Fibroblast of the aortic adventitia (primary cell): ENCODE measurements around the gene SDC3. TPM values are rescaled to one million over a fixed set of nuclear protein-coding genes. Genes with fewer than 3 reads are reported as not detected.

Experiments
- DNase-seq: peaks from one replicate; pipeline ENCODE4 v3.0.0-alpha.2; 2010; ENCODE audit warnings: low read depth
- H3K4me3 ChIP-seq: 2 replicates; pipeline ENCODE4 v1.5.1; 2011; ENCODE audit warnings: low read depth, mild to moderate bottlenecking, control low read depth, low read length, moderate library complexity
- total RNA-seq: library from RNA; depleted of rRNA; stranded (reverse); fragments of >200 nt; gene quantifications from 2 replicates; pipeline ENCODE4 v1.2.3, GENCODE V29; 2012; ENCODE audit warnings: low replicate concordance
- TF ChIP-seq, protein P1 (sequence below): IDR thresholded peaks from 2 replicates; pipeline ENCODE4 v1.5.1; 2011; ENCODE audit warnings: mild to moderate bottlenecking, low read length, control low read depth, inconsistent platforms; ENCODE audit not compliant: insufficient read depth

Gene SDC3
- total RNA-seq, 1 donor = 47.5 TPM

DNA sequence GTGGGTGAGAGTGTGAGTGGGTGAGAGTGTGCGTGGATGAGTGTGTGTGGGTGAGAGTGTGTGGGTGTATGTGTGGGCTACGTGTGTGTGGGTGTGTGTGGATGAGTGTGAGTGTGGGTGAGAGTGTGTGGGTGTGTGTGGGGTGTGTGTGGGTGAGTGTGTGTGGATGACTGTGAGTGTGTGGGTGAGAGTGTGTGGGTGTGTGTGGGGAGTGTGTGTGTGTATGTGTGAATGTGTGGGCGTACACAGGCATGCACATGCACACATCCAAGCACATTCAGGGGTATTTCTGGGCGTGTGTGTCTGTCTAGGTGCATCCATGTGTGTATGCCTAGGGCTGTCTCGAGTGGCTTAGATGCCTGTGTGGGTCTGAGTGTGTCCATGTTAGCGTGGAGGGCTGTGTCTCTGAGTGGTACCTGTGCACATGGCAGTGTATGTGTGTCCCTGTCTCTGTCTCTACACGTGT is 14.0 kb downstream of the SDC3 start:
- no peak overlapping the region for H3K4me3 ChIP-seq
- DNase-seq = no peak
- TF ChIP-seq, protein P1, sequence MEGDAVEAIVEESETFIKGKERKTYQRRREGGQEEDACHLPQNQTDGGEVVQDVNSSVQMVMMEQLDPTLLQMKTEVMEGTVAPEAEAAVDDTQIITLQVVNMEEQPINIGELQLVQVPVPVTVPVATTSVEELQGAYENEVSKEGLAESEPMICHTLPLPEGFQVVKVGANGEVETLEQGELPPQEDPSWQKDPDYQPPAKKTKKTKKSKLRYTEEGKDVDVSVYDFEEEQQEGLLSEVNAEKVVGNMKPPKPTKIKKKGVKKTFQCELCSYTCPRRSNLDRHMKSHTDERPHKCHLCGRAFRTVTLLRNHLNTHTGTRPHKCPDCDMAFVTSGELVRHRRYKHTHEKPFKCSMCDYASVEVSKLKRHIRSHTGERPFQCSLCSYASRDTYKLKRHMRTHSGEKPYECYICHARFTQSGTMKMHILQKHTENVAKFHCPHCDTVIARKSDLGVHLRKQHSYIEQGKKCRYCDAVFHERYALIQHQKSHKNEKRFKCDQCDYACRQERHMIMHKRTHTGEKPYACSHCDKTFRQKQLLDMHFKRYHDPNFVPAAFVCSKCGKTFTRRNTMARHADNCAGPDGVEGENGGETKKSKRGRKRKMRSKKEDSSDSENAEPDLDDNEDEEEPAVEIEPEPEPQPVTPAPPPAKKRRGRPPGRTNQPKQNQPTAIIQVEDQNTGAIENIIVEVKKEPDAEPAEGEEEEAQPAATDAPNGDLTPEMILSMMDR = no peak

- no peak overlapping the region for H3K4me3 ChIP-seq
- TF ChIP-seq, protein P1 = no peak
- no peak for DNase-seq
These were observed 14.6 kb downstream of the SDC3 start for GRCh38 chr1:30893776-30894507.

DNA sequence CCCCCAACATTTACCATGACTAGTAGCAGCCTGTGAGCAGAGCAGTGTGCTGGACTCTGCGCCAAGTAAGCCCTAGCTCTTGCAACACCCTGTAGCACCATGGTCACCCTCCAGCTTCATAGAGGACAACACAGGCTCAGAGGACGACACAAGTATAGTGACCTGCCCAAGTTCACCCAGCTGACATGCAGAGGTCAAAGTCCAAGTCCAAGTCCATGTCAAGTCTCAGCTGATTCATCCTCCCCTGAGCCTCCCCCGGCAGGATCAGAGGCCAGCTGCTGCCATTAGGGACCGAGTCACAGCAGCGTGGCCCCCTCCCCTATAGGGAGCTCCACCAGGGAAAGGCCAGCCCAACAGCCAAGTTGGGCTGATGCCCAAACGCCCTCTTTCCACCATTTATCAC is 15.9 kb downstream of the SDC3 start:
- TF ChIP-seq, protein P1 = no peak
- DNase-seq = no peak
- no peak overlapping the region for H3K4me3 ChIP-seq

DNA sequence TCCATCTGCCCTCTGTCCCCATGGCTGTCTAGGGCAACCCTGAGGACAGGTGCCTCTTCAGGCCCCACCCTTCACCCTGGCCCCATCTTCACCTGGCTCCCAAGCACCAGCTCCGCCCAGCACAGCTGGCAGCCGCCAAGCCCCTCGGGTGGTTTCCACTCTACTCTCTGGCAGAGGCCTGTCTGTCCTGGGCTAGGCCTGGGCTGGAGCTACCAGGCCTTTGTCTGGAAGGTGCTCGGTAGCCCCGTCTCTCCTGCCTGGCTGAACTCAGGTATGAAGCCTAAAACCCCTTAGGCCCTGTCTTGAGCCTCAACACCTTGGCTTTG is 17.4 kb downstream of the SDC3 start:
- no peak for DNase-seq
- H3K4me3 ChIP-seq = no peak overlapping the region
- TF ChIP-seq, protein P1 = no peak

DNA sequence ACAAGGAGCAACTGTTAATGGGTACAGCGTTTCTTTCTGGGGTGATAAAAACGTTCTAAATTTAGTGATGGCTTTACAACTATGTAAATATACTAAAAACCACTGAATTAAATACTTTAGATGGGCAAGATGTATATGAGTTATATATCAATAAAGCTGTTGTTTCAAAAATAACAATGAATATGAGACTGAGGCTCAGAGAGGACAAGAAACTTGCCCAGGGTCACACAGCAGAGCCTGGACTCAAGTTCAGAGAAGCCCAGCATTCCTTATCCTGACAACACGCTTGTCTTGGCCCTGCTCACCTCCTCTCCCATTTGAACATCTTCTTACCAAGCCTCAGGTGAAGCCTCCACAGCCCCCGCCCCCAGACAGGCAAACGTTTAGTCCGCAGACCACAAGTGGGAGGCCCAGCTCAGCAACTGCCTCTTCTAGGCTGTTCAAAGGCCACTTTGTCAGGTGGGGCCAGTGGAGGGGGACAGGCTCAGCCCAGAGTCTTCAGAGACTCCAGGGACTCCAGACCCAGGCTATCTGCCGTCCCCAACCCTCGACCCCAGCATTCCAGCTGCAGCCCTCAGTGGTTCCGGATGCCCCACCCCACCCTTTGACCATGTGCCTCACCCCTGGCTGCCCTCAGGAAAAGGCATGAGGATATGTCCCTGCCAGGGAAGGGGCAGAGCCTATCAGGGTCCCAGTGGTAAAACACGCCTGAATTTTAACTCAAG is 17.9 kb downstream of the SDC3 start:
- DNase-seq = no peak
- TF ChIP-seq, protein P1 = no peak

DNA sequence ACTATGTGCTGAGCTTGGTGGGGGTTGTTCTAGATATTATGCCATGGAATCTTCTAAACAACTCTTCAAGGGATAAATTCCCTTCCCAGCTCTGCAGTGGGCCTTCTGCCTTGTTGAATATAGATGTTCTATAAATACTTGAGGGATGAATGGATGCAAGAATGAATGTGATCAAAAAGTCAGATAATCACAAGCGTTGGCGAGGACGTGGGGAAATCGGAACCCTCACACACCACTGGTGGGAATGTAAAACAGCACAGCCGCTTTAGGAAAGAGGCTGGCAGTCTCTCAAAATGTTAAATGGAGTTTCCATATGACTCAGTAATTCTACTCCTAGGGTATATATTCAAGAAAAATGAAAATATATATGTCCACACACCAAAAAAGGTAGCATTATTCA is 19.0 kb downstream of the SDC3 start:
- DNase-seq = no peak
- TF ChIP-seq, protein P1 = no peak
- no peak overlapping the region for H3K4me3 ChIP-seq

More for the DNA sequence above, 17.9 kb downstream of the SDC3 start:
- no peak overlapping the region for H3K4me3 ChIP-seq
